ENCODE results near the gene GPC6.

DNA sequence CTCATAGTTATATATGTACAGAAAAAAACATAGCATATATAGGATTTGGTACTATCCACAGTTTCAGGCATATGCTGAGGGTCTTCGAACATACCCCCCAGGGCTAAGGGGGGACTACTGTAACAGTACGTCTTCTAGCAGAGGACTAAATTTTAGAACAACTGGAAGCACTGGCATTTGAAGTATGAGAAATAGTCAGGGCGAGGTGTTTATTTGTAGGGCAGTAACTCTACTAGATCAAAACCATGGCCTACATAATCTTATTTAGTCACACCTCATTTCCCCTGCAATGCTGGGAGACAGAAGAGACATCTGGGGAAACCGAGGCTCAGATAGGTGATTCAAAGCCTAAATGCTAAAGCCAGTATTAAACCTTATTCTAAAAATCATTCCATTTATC, 1007.2 kb downstream of the GPC6 start:
- TF ChIP-seq, protein P1, sequence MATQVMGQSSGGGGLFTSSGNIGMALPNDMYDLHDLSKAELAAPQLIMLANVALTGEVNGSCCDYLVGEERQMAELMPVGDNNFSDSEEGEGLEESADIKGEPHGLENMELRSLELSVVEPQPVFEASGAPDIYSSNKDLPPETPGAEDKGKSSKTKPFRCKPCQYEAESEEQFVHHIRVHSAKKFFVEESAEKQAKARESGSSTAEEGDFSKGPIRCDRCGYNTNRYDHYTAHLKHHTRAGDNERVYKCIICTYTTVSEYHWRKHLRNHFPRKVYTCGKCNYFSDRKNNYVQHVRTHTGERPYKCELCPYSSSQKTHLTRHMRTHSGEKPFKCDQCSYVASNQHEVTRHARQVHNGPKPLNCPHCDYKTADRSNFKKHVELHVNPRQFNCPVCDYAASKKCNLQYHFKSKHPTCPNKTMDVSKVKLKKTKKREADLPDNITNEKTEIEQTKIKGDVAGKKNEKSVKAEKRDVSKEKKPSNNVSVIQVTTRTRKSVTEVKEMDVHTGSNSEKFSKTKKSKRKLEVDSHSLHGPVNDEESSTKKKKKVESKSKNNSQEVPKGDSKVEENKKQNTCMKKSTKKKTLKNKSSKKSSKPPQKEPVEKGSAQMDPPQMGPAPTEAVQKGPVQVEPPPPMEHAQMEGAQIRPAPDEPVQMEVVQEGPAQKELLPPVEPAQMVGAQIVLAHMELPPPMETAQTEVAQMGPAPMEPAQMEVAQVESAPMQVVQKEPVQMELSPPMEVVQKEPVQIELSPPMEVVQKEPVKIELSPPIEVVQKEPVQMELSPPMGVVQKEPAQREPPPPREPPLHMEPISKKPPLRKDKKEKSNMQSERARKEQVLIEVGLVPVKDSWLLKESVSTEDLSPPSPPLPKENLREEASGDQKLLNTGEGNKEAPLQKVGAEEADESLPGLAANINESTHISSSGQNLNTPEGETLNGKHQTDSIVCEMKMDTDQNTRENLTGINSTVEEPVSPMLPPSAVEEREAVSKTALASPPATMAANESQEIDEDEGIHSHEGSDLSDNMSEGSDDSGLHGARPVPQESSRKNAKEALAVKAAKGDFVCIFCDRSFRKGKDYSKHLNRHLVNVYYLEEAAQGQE (IDR thresholded peaks at IDR 0.05; ENCODE audit: borderline replicate concordance) = no peak
- TF ChIP-seq, protein P2, sequence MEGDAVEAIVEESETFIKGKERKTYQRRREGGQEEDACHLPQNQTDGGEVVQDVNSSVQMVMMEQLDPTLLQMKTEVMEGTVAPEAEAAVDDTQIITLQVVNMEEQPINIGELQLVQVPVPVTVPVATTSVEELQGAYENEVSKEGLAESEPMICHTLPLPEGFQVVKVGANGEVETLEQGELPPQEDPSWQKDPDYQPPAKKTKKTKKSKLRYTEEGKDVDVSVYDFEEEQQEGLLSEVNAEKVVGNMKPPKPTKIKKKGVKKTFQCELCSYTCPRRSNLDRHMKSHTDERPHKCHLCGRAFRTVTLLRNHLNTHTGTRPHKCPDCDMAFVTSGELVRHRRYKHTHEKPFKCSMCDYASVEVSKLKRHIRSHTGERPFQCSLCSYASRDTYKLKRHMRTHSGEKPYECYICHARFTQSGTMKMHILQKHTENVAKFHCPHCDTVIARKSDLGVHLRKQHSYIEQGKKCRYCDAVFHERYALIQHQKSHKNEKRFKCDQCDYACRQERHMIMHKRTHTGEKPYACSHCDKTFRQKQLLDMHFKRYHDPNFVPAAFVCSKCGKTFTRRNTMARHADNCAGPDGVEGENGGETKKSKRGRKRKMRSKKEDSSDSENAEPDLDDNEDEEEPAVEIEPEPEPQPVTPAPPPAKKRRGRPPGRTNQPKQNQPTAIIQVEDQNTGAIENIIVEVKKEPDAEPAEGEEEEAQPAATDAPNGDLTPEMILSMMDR (IDR thresholded peaks at IDR 0.05; ENCODE audit: poor library complexity, severe bottlenecking) = no peak
- no peak for TF ChIP-seq EZH2 (IDR thresholded peaks at IDR 0.05; ENCODE audit: borderline replicate concordance, insufficient read depth, low read length, poor library complexity, severe bottlenecking)

Measured in neural cell (in vitro differentiated cells).